ENCODE measurements around the gene MCIDAS.

The MCIDAS gene

DNA sequence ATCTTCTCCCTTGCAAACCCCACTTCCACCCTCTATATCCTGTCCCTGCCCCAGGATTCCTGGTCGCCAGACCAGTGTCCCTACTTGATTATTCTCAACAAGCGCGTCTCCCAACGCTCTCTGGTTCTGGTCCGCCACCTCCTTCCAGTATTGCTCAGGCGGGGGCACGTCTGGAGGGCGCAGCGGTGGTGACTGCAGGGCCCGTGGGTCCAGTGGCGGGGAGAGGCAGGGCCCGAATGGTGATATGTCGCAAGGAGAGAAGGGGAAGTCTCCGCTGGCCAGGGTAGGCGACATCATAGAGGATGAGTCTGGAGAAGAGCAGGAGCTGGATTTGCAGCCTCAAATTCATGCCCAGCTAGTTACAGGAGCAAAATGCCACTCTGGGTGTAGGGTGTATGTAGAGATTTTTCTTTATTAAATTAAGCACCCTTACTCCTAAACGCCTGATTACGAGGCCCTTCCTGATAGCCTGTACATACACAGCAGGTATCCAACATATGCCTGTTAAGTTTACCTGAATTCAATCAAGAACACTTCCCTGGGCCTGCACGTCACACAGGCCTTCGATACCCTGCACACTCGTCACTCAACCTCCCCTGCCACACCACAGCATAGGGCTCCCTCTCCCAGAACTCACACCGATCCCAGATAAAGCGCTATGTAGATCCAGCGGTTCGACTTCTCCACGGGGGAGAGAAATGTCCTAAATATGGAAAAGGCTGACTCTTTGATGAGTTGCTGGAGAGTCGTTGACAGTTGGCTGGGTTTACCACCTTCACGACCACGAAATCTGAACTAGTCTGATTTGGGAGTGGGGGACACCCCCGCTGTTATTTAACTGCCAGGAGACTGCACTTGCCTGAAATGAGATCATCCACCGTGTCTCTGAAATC, 4.8 kb downstream of the MCIDAS start:
- TF ChIP-seq, protein P1, sequence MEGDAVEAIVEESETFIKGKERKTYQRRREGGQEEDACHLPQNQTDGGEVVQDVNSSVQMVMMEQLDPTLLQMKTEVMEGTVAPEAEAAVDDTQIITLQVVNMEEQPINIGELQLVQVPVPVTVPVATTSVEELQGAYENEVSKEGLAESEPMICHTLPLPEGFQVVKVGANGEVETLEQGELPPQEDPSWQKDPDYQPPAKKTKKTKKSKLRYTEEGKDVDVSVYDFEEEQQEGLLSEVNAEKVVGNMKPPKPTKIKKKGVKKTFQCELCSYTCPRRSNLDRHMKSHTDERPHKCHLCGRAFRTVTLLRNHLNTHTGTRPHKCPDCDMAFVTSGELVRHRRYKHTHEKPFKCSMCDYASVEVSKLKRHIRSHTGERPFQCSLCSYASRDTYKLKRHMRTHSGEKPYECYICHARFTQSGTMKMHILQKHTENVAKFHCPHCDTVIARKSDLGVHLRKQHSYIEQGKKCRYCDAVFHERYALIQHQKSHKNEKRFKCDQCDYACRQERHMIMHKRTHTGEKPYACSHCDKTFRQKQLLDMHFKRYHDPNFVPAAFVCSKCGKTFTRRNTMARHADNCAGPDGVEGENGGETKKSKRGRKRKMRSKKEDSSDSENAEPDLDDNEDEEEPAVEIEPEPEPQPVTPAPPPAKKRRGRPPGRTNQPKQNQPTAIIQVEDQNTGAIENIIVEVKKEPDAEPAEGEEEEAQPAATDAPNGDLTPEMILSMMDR (IDR thresholded peaks at IDR 0.05; ENCODE audit: low read length, missing control alignments): no peak
- no peak for DNase-seq (ENCODE audit: low read depth)
- H3K4me3 ChIP-seq (replicated peaks; ENCODE audit: low read depth, low read length): no peak overlapping the region

DNA sequence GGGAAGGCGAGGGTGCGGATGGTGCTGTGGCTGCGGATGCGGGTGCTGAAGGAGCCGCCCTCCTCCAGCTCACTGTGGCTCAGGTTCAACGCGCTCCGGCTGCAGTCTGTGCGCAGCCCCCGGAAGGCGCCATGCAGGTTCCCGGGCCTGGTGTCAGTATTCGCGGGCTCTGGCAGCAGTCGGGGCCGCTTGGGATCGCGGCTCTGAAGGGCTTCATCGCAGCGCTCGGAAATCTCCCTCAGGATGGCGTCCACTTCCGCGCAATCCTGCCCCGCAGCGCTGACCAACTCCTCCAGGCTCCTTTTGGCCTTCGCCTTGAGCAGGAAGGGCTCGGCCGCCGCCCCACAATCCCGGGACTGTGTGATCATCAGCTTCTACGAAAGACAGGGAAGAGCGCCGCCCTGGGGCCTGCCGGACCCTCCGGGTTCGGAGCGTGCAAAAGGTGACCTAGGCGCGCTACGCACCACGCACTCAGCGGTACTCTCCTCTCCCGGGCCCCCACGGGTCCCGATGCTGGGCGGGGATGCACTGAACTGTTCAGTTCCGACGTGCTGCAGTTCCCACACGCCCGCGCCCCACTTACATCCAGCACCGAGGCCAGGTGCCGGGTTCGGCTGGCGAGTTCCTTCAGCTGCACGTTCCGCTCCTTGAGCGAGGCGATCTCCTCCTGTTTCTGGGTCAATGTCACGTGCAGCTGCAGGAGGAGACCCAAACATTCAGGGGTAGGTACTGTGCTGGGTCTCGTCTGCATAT, 6.5 kb downstream of the MCIDAS start:
- no peak for DNase-seq (ENCODE audit: low read depth)
- TF ChIP-seq, protein P1 (IDR thresholded peaks at IDR 0.05; ENCODE audit: low read length, missing control alignments): no peak
- peak overlapping the region; percentile 27 for H3K4me3 ChIP-seq (replicated peaks; ENCODE audit: low read depth, low read length)

DNA sequence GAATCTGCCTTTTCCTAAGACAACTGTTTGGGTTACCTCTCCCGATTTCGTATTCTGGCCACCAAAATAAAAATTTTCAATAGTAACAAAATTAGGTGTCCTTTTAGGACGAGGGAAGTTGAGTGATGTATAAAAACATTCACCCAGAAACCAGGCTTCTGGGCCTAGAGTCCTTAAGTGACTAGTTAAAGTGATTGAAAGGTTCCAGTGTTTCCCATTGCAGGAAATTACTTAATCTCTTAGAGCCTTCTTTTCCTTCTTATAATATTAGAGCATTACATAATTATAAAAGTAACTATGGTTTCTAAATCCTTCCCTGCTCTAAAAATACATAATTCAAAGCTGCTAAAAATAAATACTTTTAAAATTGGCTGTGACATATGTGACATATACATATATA, 7.3 kb downstream of the MCIDAS start:
- TF ChIP-seq, protein P1 (IDR thresholded peaks at IDR 0.05; ENCODE audit: low read length, missing control alignments): no peak
- DNase-seq (ENCODE audit: low read depth): no peak
- no peak overlapping the region for H3K4me3 ChIP-seq (replicated peaks; ENCODE audit: low read depth, low read length)

- TF ChIP-seq, protein P1 (IDR thresholded peaks at IDR 0.05; ENCODE audit: low read length, missing control alignments): no peak
- DNase-seq (ENCODE audit: low read depth): no peak
- H3K4me3 ChIP-seq (replicated peaks; ENCODE audit: low read depth, low read length): no peak overlapping the region
Observed at GRCh38 chr5:55218967-55219366, 8.1 kb downstream of the MCIDAS start.

GRCh38 chr5:55211184-55211874, 15.8 kb downstream of the MCIDAS start:
- no peak for DNase-seq (ENCODE audit: low read depth)
- TF ChIP-seq, protein P1 (IDR thresholded peaks at IDR 0.05; ENCODE audit: low read length, missing control alignments): no peak
- no peak overlapping the region for H3K4me3 ChIP-seq (replicated peaks; ENCODE audit: low read depth, low read length)

DNA sequence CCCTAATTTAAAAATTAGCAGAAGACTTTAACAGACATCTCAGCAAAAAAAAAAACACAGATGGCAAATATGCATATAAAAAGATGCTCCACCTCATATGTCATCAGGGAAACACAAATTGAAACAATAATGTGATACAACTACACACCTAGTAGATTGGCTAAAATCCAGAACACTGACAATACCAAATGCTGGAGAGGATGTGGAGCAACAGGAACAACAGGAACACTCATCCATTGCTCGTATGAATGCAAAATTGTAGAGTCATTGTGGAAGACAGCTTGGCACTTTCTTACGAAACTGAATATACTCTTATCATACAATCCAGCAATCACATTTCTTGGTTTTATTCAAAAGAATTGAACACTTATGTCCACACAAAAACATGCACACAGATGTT, 22.1 kb downstream of the MCIDAS start:
- DNase-seq (ENCODE audit: low read depth): no peak
- H3K4me3 ChIP-seq (replicated peaks; ENCODE audit: low read depth, low read length): no peak overlapping the region
- TF ChIP-seq, protein P1 (IDR thresholded peaks at IDR 0.05; ENCODE audit: low read length, missing control alignments): no peak
